GM12801 (cell line): ENCODE results near the gene ANKDD1A.

Source experiments
- CTCF ChIP-seq: IDR thresholded peaks from one replicate; pipeline ENCODE4 v1.5.1; 2011; ENCODE audit warnings: control low read depth; ENCODE audit not compliant: insufficient read length; ENCODE audit errors: extremely low read depth

Gene ANKDD1A

GRCh38 chr15:64942356-64942755 lies 30.7 kb downstream of the ANKDD1A start:
- no peak for TF ChIP-seq CTCF

- TF ChIP-seq CTCF: no peak
These were observed 32.0 kb downstream of the ANKDD1A start for GRCh38 chr15:64943512-64944225.

- no peak for TF ChIP-seq CTCF
These were observed 33.3 kb downstream of the ANKDD1A start for GRCh38 chr15:64944961-64945360.

- TF ChIP-seq CTCF: no peak
These were observed 35.5 kb downstream of the ANKDD1A start for GRCh38 chr15:64947211-64947610.

DNA sequence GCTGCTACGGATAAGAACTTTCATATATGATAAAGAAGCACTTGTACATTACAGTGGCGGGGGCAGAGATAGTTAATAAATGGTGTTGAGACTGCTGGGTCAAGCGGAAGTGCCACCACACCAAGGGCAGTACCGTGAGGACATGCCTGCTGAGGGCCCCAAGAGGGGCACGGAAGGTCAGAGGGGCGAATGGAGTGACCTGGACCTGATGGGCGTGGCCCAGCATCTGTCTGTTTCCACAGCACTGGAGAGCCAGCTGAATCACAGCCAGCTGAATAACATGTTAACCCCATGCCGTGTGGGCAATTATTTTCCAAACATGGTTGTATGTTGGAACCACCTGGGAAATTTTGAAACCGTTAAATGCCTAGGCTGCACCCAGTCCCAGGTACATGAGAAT lies 37.2 kb downstream of the ANKDD1A start:
- no peak for TF ChIP-seq CTCF

DNA sequence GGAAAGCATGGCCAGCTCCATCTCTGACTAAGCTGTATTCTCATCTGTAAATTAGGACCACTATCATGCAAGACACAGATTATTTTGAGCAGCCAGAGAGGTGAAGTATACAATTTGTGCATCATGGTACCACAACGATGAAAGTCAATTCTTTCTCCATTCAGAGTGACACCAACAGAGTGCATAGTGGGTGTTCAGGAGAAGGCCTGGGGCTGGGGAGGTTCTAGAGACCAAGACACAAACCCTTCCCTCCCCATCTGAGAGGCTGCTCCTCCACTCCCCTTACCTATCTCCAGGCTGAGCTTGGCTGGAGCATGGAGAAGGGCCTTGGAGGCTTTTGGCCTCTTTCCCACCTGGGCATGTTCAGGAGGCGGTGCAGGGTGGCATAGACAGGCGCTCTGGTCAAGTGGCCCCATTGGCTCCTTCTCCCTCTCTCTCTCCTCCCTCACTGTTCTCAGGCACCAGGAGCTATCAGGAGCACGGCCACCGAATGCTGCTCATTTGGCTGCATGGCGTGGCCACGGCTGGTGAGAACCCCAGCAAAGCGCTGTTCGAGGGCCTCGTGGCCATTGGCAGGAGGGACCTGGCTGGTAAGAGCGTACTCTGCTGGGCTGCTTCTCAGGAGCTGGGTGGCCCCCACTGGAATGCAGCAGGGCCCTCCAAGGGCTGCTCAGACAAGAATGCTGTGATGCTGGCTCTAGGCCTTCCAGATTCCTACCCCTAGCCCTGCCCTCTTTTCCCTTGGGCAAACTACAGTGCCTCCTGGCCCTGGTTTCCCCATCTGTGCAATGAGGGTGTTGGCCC lies 37.9 kb downstream of the ANKDD1A start:
- TF ChIP-seq CTCF: no peak

DNA sequence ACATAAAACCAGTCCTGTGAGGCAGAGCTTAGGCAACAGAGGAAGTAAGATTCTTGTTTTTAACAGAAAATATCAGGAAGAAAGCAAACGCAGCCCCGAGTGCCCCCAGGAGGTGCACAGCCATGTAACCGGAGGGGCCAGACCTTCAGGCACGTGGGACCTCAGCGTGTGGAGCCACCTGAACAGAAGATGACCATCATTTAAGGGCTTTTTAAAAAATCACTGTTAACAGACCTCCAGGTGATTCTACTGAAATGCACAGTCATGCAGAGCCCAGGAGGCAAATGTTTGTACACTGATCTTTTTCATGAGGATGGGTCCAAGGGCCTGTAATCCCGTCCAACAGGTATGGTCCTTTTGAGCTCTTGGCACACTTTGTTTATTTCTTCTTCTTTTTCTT lies 39.2 kb downstream of the ANKDD1A start:
- TF ChIP-seq CTCF: no peak
